Skeletal muscle cell (primary cell): ENCODE data around the gene METTL1.

Source experiments
- DNase-seq: peaks from one replicate; pipeline ENCODE4 v3.0.0-alpha.2; 2010; ENCODE audit warnings: low read depth
- H3K4me3 ChIP-seq: 2 replicates; pipeline ENCODE4 v1.5.1; 2011; ENCODE audit warnings: low read depth, mild to moderate bottlenecking, control low read depth, low read length, moderate library complexity

The METTL1 gene

DNA sequence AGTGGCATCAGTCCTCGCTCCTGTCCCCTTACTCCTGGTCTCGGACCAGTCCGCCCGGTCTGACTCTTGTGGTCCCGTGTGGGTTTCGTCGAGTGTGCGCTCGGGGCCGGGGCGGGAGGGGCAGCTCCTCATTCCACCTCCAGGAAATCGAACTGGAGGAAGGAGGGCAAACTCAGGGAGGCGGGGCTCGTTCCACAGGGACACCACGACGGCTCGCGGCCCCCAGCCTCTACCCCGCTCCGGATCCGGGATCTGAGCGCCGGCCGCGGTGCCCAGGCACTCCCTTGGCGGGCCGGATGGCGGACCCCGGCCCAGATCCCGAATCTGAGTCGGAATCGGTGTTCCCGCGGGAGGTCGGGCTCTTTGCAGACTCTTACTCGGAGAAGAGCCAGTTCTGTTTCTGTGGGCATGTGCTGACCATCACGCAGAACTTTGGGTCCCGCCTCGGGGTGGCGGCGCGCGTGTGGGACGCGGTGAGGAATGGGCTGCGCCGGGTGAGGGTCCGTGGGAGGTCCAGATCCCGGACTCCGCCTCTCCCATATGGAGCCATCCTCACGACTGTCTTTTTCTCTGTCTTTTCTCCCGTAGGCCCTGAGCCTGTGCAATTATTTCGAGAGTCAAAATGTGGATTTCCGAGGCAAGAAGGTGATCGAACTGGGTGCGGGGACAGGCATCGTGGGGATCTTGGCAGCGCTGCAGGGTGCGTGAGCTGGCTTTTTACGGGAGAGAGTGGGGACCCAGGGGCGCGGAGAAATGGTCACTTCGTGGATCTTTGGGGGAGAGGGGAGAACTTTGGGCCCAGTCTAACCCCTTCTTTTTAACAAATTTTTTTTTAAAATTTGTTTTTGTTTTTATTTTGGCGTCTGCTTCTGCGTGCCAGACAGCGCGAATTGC, 771 bp upstream of the METTL1 start, which contains the start of gene EEF1AKMT3:
EEF1AKMT3 (plus strand) TSS at position 186 of the 894 bp plus-strand sequence; CDS start at position 297, 111 bp downstream.
- DNase-seq: no peak

DNA sequence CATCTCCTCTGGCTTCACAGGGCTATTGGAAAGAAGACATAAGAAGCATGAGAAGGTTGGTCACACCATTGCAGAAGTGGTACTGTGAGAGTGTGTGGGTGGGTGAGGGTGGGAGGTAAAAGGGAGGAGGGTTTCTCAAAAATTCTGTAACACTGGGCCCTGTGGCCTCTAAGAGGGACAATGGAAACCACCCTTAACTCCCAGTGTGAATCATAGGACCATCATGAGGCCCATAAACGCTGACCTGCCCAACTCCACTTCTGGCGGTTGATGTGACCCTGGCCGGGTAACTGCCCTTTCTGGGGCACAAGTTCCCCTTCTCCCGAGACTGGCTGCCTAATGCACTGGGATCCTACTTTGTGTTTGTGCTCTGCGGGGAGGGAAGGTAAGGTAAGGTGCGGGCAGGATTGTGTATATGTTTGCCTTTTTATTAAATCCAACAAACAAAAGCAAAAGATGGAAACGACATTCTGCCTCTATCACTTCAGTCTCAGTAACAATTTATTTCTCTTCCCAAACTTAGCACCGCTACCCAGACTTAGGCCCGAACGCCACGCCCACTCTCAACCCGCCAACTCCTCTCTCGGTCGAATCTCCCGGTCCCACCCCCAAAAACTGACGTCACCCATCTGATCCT, 551 bp downstream of the METTL1 start:
- DNase-seq: peak; percentile 70
- peak overlapping the region; percentile 92 for H3K4me3 ChIP-seq

More for the DNA sequence above, 771 bp upstream of the METTL1 start, which contains the start of gene EEF1AKMT3:
- peak within 1 kb of the TSS; percentile 92 for H3K4me3 ChIP-seq

DNA sequence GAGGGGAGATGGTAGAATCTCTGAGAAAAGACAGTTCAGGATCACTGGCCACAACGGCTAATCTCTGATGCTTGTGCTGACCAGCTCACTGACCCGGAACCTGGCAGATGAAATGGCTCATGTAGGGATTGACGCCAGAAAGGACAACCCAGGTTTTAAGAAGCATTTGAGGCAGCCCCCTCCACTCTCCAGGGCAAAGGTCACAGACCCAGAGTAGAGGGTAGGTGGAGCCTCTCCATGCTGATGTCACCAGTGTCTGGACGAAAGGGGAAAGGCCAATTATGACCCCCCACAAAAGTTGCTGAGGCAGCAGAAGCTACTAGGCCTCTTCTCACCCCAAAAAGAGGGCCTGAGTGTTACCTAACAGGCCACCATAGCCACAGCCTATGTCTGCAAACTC, 1.2 kb downstream of the METTL1 start:
- no peak overlapping the region for H3K4me3 ChIP-seq
- no peak for DNase-seq

DNA sequence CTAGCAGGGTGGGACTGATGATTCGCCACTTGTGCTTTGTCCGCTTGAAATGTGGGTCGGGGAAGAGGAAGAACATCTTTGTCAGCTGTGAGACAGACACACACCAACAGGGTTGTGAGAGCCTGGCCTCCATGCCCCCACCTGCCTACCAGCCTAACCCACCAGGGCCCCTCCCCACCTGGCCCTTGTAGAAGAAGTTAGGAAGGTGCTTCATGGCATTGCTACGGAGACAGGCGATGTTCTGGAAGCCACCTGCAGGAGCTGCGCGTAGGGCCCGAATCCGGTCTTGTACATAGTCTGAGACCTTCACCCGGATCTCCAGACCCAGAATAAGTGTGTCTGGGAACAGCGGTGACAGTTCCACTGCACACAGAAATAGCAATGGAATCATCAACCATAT, 2.3 kb downstream of the METTL1 start:
- no peak overlapping the region for H3K4me3 ChIP-seq
- DNase-seq: no peak

DNA sequence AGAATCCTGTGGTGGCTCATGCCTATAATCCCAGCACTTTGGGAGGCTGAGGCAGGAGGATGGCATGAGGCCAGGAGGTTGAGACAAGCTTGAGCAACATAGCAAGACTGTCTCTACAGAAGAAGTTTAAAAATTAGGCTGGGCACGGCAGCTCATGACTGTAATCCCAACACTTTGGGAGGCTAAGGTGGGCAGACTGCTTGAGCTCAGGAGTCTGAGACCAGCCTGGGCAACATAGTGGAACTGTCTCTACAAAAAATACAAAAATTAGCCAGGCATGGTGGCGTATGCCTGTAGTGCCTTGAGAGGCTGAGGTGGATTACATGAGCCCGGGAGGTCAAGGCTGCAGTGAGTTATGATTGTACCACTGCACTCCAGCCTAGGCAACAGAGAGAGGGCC, 4.0 kb downstream of the METTL1 start:
- H3K4me3 ChIP-seq: no peak overlapping the region
- no peak for DNase-seq

DNA sequence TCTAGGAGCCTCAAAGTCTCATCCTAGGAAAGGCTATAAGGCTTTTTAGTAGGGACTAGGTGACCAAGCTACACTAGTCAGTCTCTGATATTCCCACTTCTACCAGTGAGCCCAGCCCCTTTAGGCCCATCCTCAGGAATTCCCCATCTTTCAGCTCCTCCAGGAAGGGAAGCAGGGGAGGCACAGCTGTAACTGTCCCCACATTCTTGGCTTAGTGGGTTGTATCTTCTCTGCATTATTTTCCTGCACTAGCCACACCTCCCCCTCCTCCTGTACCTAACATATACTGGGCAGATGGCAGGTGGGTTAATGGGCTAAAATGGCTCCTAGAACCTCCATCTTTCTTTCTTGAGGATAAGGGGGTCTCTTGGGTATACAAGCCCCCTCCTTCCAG, 4.6 kb downstream of the METTL1 start:
- DNase-seq: no peak
- no peak overlapping the region for H3K4me3 ChIP-seq

DNA sequence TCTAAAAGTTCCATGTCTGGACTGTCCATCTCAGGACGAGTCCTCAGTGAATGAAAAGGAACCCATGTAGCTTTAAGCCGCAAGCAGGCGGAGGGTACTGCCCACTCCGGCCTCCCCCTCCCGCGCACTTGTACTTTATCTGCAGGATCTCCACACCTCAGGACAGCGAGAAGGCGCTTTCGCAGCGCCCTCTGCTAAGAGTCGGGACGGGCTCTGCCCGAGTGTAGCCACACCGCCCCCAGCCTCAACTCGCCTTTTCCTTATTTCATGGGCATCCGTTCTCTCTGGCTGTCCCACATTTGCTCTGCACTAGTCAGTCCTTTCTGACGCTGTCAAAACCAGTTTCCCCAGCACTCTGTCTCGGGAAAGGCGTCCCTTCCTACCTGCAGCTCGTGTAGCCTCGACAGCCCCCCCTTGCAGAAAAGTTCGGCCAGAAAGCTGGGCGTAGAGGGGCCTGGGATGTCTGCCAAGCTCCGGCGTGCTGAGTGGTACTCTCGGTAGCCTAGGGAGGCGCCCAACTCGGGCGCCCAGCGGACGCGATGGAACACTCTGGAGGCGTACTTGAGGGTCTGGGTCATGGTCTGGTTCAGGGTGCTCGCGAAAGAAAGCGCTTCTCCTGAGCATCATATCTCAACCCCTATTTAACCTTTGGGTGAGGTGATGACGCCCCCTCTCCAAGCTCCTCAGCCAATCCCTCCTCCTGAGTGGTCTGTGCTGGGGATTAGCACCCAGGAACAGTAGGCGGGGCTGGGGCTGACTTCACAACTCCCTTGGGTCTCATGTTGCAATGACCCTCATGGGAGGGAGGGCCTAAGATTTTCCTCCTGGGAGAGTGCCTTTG, 5.2 kb downstream of the METTL1 start, which contains the start of gene CYP27B1:
CYP27B1 (minus strand) TSS at position 615 of the 841 bp plus-strand sequence; CDS start at position 578, 37 bp downstream.
- no peak for DNase-seq
- peak within 1 kb of the TSS; percentile 35 for H3K4me3 ChIP-seq

DNA sequence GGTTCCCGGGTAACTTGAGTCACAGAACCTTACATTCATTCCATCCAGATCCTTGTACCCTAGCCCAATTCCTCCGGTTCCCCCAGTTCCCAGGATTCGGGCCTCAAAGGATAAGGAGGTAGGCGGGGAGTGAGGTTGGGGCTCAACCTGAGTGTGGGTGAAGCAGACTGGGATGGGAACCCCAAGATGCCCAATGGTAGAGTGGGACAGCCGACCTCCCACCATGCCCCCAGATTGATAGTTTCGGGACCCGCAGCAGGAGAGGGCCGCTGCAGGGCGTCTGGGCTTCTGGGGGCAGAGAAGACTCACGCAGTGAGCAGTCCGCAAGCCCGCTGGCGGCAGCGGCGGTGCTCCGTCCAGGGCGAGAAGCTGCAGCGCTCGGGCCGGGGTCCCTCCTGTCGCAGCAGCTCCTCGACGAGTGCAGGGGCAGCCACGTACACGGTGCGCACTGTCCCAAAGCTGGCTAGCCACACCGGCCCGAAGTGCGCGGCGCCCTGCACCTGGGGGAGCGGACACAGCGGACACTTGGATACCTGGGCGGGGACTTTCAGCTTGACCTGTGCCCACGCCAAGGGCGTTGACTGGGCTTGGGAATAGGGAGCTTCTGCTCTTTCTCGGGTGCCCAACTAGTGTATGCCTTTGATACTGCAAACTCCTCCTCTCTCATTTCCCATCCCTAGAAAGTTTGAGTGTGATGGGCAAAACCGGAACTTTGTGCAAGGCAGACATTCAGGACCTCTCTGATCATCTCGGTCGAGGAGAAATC, 6.0 kb downstream of the METTL1 start:
- peak overlapping the region; percentile 35 for H3K4me3 ChIP-seq
- no peak for DNase-seq

DNA sequence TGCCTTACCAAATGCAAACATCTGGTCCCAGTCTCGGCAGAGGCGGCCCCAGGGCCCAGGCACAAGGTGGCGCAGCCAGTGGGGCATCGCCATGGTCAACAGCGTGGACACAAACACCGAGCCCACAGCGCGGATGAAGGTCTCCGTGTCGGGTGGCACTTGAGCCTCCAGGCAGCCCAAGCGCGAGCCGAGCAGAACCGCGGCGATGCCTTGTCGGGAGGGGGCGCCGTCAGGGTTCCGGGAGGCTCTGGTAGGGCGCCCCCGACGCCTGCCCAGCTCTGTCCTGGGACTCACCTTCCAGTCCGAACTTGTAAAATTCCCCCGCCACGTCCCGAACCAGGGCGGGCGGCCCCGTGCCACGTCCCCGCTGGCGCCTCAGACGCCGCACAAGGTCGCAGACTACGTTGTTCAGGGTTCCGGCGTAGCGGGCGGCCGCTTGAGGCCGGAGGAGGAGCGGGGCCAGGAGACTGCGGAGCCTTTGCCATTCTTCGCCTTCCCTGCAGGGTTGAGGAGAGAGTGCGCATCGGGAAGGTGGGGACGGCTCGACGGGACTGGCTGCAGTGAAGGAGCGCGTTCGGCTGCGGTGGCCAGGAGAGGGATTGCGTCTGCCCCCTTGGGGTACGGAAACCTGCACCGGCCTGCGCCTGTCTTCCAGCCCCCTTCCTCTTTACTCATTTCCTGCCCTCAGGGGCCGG, 6.8 kb downstream of the METTL1 start:
- no peak for DNase-seq
- H3K4me3 ChIP-seq: peak overlapping the region; percentile 32

DNA sequence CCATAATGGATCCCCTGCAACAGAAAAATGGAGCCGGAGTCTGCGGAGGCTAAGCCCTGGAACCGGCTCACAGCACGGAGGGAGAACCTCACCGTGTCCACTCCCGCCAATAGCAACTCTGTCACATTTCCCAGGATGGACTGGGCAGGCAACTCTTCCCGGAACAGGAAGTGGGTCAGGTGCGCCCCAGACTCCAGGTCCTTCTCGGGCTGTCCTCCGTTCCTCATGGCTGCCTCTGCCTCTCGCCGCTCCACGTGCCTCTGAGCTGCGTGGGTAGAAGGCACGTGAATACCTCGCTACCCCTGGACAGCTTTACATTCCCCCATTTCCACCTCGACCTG, 7.3 kb downstream of the METTL1 start:
- no peak overlapping the region for H3K4me3 ChIP-seq
- DNase-seq: no peak

DNA sequence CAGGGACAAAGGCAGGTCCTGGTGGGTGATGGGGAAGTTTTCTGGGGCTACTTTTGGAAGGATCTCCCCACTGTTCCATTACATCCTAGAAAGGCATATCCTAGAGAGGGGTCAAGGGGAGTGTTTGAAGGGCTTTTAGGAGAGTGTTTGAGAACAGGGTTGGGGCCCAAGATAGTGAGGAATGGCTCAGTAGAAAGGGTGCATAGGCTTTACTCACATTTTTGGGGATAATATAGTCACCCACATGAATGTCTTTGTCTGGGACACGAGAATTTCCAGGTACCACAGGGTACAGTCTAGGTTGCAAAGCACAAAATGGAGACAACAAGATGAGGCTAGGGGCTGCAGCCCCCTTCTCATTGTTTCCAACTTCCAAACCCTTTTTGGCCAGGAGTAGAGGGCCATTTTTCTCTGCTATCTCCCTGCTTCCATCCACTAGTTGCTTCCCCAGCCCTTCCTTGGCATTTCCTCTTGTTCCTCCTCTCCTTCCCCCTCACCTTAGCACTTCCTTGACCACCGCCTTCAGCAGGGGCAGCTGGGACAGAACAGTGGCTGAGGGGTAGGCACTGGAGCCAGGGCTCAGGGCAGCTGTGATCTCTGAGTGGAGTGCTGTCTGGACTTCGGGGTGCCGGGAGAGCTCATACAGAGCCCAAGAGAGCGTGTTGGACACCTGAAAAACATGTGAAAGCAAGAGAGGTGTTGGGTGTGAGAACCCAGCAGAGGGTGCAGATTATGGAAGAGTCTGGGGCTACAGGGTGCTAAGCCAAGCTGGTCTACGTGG, 7.8 kb downstream of the METTL1 start:
- no peak for DNase-seq
- H3K4me3 ChIP-seq: no peak overlapping the region

DNA sequence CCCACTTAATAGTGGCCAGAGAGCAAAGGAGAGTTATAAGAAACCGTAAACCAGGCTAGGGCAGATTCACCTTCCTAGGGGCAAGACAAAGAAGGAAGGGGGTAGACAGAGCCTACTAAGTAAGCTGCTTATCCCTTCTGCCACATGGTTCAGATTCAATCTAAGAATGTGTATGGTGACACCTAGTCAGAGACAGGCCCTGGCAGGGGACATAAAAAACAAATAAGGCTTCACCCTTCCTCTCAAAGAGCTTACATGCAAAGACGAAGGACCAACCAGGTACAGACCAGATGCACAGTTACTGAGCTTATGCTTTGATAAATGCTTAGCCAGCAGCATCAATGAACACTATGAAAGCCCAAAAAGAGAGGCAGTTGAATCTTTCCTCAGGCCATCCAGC, 9.4 kb downstream of the METTL1 start:
- no peak overlapping the region for H3K4me3 ChIP-seq
- no peak for DNase-seq

DNA sequence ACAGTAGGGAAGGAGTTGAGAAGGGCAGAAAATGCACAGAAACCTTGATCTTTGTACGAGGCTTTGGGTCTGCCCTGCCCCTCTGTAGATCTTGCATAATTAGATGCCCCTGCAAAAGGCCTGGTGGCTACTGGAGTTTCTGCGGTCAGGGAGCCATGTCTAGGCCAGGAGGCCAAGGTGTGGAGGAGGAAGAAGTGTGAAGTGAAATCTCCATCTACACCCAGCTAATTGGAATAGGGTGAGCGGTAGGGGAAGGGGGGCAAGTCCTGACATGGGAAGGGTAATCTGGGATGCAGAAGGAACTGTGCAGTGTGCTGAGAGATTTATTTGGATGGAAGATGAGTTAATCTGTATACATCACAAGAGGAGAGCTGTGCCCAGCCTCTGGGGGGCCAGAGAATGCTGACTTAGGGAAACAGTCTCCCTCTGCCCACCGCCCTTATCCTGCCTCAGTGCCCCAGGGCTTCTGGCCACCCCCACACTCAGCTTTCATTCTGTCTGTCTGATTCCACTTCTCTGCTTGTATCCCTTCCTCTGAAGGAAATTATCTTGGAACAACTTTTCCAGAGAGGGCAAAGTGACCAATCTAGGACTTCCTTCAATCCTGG, 10.4 kb downstream of the METTL1 start:
- no peak overlapping the region for H3K4me3 ChIP-seq
- no peak for DNase-seq

DNA sequence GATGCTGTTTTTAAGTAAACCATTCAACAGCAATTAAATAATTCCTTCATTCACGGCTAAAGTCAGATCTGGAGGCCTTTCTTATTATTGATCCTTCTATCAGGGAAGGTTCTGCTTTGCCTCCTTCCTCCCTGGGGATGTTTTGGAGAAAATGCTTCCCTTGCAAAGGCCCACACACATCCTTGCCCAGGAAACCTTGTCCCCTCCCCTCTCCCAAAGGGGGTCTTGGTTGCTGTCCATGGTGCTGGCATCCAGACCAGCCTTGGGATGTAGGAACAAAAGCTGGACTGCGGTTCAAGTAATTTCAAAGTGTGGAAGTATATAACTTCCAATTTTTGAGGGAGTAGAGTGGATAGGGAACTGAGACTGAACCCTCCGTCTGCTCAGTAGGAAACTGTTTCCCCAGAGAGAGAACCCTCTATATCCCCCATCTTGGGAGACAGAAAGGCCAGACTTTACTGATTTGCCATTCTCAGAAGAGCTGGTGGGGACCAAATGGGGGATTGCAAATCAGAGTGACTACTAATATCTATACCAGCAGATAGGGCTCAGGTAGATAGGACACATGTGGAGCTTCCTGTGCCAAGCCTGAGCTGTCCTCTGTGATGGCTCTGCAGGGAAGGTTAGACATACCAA, 11.4 kb downstream of the METTL1 start:
- H3K4me3 ChIP-seq: no peak overlapping the region
- DNase-seq: no peak

DNA sequence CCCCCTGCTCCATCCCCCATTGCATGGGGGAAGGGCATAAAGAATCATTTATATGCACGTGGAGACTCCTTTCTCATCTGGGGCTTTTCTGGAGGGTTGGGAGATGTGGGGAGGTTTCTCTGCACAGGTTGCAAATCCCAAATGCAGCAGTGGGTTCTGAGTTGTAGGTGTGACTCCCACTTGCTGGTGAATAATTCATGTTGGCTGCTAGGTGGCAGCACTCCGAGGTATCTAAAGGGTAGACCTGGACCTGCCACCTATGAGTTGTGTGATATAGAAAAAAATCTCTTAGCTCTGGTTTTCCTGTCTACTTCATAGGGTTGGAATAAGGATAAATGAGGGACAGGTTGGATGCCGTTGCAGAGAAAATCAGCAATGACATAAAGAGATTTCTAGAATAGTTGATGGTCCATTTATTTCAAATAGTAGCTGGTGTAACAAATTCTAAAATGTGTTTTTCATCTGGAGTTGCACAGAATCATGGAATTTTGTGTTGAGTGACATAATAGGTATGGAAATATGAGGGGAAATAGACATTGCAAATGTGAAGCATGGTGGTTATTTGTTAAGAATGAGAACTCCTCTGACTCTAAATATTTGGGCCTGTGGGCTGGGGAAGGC, 12.4 kb downstream of the METTL1 start:
- H3K4me3 ChIP-seq: no peak overlapping the region
- no peak for DNase-seq

DNA sequence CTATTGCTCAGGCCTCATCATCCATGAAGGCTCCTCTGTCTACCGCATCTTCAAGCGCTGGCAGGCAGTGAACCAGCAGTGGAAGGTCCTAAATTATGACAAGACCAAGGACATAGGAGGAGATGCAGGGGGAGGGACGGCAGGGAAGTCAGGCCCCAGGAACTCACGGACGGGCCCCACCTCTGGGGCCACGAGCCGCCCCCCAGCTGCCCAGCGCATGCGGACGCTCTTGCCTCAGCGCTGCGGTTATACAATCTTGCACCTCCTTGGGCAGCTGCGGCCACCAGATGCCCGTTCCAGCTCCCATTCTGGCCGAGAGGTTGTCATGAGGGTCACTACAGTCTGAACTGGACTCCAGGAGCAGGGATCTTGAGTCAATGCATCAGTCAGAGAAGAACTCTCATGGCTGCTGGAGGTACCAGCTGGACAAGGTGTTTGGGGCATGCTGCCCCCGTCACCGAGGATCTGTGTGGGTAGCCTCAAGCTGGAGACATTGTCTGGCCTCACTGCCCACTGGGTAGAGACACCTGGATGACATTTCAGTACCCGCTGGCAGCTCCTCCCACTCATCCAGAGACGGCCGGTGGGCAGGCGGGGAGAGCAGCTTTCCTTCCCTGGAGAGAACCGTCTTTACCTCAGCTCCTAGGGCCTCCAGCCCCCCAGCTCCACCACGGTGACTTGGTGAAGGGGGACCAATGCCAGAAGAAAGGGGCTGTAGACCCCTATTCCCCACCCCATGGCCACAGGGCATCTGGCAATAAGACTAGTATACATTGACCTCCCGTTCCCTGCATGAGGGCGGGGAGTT, 13.1 kb downstream of the METTL1 start:
- no peak for DNase-seq
- no peak overlapping the region for H3K4me3 ChIP-seq
